Measurements from ENCODE around the gene PDXK.

PDXK gene

DNA sequence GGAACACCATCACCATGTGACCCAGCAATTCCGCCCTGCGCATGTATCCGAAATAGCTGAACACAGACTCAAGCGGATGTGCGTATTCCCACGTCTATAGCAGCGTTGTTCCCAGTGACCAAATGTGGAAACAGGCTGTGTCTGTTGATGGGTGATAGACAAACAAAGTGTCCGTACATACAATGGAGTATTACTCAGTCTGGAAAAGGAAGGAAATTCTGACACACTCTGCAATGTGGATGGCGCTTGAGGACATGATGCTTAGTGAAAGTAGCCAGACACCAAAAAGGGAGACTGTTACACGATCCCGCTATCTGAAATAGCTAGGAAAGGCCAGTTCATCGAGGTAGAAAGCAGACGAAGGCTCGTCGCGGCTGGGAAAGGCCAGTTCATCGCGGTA, 25.8 kb downstream of the PDXK start:
- DNase-seq = no peak

DNA sequence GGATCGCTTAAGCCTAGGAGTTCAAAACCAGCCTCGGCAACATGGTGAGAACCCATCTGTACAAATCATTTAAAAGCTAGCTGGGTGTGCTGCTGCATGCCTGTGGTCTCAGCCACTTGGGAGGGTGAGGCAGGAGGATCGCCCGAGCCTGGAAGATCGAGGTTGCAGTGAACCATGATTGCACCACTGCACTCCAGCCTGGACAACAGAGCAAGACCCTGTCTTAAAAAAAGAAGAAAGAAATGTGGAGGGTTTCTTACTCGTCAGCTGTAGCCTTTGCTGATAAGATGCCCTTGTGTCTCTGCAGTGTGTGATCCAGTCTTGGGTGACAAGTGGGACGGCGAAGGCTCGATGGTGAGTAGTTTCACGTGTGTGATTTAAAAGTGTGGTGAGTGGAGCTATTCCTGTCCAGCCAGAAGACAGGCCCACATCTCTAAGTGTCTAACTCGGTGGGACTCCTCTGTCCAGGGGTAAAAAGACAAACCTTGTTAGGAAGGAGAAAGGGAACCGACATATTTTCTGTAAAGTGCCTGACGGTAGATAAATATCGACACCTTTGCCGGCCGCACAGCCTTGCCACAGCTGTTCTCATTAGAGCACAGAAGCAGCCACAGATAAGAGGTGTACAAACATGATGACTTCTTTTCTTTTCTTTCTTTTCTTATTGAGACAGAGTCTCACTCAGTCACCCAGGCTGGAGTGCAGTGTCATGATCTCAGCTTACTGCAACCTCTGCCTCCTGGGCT, 27.0 kb downstream of the PDXK start:
- no peak for DNase-seq

DNA sequence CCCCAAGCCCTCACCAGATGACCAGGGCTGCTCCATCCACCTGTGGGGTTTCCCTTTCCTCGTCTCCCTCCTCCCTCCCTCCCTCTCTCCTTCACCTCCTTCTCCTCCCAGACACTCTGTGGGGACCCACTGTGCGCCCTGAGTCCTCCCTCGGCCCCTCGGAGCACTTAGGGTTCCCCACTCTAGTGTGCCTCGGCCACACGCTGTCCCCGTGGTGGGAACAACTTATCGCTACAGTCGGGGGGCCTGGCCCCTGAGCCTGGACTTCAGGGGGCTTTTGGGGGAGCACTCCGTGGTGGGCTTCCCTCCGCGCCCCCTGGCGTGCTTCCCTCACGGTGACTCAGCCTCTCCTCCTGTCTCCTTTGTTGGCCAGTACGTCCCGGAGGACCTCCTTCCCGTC, 29.7 kb downstream of the PDXK start:
- DNase-seq = no peak

DNA sequence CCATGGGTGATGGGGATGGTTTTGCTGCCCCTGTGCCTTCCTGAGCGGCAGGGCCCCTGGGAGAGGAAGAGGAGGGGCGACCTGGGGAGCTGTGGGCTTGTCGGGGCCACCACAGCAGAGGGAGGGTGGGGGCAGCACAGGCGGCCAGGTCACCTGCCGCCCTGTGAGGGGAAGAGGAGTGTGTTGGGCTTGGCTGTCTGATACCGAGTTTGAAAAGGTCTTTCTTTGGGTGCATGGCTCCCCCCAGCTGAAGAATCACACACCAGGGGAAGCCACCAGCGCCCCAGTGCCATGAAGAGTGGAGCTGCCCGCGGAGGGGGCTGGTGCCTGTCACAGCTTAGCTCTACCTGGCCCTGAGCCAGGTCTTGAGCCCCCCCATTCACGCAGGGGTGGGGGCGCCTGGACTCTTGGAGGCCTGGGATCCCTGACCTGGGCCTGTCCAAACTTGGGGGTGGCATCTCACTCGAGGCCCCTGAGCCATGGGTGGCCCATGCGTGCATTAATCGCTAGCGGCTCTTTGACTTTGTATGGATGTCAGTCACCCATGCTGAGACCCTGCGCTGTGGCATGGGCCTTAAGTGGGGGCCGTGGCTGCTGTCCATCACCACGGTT, 30.8 kb downstream of the PDXK start:
- DNase-seq = no peak

DNA sequence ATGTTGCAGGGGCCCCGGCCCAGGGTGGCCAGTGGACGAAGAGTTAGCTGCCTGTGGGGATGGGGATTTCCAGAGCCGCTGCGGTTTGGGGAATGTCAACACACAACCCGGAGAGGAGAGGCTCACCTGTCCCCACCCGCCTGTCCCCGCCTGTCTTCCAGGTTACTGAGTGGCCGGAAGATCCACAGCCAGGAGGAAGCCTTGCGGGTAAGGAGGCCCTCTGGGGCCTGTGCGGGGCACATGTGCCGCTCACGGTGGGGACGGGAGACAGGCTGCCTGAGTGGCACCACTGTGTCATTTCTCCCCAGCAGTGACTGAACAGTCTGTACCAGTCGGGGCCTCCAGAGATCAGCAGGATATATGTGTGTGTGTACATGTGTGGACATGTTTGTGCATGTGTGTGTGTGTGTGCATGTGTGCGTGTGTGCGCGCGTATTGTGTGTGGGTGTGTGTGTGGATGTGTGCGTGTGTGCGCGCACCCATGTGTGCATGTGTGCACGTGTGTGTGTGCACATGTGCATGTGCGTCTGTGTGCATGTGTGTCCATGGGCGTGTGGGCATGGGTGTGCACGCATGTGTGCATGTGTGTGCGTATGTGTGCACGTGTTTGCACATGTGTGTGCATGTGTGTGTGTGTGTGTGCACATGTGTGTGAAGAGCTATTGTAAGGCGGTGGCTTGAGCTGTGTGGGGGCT, 31.6 kb downstream of the PDXK start:
- DNase-seq = no peak

DNA sequence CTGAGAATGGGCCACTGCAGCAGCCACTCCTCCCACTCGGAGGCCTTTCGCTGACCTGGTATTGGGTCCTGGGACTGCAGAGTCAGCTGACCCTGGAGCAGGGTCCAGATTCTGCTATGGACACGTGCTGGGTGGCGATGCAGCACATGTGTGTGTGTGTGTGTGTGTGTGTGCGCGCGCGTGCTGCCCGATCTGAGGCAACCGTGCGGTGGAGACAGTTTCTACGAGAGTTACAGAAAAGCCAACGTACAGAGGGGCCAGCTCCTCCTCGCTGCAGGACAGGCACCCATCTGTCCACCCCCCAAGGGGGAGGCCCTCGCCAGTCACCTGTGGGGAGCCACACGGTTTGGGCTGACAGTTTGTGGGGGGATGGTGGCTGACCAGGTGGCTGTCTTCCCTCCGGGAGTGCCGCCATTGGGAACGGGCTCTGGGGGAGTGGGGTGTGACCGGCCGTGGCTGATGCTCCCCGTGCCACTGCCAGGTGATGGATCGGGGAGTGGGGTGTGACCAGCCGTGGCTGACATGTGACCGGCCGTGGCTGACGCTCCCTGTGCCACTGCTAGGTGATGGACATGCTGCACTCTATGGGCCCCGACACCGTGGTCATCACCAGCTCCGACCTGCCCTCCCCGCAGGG, 33.1 kb downstream of the PDXK start:
- DNase-seq = no peak

DNA sequence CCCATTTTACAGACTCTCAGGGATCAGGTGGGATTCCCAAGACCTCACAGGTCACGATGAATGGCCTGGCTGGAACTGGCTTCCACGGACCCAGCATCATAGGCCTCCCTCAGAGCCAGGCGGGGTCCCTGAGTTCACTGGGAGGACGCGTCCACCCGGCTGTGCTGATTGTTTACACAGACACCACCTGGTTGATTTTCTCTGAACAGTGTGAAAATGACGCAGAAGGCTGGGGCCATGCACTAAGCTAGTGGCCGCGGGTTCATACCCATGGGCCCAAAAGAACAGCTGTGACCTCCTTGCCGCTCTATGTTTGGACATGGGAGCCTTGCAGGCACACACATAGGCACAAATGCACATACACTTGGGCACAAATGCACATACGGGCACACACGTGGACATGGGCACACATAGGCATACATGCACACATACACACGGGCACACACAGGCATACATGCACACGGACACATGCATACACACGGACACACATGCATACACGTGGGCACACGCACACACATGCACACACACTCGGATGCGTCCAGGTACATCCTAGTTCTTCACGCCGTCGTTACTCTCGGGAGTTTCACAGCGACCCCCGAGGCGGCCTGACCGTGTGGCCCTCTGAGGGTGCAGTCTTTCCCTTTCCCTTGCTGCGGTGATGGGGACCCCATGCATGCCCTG, 34.0 kb downstream of the PDXK start:
- DNase-seq = no peak

DNA sequence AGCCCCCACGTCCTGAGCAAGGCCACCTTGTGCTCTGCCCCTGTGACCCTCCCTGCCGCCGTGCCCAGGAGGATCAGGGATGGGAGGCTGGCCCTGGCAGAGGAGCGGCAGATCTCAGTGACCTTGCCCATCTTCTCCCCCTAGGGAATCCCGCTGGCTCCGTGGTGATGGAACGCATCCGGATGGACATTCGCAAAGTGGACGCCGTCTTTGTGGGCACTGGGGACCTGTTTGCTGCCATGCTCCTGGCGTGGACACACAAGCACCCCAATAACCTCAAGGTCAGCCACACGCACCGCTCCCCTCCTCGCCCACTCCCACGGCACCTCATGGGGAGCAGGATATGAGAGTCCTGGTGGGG, 34.5 kb downstream of the PDXK start:
- no peak for DNase-seq

DNA sequence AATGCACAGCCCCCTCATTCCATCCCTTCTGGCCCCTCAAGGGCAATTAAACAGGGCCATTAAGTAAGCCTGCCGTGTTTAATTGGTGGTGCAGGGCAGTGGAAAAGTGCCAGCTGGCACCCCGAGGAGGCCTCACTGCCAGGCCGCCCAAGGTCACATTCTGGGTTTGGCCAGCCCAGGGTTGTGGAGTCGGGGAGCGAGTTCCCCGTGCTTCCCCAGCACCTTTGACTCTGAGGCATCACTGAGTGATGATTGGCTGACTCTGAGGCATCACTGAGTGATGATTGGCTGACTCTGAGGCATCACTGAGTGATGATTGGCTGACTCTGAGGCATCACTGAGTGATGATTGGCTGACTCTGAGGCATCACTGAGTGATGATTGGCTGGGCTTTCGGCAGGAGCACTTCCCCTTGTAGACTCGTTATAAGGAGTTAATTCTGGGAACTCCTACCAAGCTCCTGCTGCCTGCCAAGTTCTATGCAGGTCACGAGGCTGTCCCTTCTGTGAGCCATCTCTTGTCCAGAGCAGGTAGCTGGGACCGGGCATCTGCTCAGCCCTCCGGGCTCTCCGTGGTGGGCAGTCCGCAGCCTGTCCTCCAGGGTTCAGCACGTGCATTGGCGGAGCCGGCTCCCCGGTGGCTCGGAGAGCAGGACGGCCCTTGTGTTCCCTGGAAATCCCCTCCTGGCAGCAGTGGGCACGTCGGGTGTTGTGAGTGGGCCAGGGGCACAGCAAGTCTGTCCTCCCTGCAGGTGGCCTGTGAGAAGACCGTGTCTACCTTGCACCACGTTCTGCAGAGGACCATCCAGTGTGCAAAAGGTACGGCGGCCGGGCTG, 36.2 kb downstream of the PDXK start:
- DNase-seq = no peak

DNA sequence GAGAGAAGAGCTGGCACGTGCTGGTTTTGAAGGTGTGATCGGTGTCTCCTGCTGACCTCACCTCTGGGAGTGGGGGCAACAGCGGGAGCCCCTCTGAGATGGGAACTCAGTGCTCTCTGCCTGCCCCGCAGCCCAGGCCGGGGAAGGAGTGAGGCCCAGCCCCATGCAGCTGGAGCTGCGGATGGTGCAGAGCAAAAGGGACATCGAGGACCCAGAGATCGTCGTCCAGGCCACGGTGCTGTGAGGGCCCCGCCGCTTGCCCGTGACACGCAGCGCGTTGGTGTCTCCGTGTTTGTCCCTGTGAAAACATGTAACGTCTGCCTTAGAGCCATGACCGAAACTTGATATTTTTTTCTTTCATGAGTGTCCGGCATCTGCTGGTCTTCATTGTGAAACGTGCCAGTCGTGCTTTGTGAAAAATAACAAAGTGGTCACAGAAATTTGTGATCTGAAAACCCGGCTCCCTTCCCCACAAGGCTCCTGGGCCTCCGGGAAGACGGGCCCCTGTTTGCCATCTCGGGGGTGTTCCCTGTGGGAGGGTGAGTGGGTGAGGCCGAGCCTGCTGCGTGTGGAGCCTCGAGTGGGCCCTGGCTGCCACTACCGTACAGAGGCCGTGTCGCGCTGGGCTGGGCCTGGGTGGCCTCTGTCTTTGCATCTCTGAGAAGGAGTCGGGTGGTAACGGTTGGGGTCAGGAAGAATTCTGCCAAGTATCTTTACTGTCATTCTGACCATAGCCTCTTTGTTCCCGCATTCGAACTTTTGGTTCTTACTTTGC, 37.1 kb downstream of the PDXK start:
- no peak for DNase-seq

DNA sequence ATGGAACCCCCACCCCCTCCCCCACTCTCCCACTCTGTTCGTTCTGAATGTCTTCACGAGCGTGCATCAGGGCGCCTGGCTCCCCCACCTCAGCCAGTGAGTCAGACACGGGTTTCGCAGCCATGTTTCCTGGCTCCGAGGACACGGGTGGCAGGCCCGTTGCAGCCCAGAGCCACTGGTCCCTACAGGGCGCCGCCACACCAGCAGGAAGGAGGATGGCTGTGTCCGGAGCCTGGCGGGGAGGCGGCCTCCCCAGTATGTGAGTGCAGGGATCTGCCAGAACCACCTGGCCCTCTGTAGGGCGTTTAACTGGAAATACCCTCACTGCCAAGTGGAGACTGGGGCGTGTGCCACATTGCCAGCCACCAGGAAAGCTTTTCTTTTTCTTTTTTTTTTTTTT, 38.7 kb downstream of the PDXK start:
- no peak for DNase-seq

DNA sequence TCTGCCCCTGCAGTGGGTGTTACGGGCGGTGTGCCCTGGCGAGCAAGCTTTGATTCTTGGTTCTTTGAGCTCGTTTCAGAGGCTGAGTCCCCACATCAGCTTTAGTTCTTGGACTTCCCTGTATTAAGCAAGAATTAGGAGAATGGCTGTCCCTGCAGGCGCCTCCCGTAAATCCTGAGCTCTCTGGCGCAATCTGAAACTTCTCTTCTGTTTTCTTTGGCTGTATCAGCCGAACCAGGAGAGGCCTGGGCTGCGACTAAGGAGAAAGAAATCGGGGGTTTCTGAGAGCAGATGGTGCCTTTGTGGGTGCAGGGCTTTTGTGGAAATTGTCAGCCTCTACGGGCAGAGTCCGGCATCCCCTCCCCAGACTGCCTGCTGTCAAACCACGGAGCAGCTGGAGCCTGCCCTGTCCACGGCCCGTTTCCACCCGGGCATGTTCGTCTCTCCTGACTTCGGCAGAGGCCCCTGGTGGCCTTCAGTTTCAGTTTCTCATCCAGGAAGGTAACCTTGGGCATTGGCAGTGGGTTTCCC, 39.2 kb downstream of the PDXK start:
- no peak for DNase-seq

DNA sequence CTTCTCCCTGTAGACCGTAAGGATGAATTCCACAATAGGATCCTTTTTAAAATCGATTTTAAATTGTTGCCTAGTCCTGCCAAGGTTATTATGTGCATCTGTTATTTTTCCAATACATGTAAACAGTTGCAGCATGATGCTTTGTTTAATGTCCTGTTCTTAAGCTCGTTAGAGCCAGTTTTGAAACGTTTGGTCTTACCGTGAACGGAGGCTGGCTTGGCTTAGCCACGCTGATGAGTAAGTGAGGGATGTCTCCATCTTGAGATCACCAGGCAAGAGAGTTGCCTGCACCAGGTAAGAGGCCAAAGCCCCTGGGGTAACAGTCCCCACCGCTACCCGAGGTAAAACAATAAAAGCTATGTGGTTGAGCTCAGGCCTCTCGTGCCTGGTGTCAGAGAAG, 39.9 kb downstream of the PDXK start:
- DNase-seq = no peak

DNA sequence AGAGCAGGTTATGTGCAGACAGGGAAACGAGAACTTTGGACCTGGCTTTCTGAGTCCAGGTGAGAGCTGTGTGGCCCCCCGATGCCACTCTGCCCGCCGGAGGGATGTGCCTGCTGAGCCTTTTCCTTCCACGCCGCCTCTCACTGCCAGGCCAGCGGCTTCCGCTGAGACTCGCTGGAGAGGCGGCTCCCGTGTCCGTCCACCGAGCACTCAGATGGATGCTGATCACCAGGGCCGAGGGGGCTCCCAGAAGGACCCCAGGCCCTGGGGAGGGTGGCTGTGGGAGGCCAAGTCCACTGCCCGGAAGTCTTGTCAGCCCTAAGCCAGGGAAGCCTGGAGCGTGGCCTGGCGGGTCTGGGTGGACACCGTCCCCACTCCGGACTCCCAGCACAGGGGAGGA, 40.7 kb downstream of the PDXK start:
- DNase-seq = no peak

DNA sequence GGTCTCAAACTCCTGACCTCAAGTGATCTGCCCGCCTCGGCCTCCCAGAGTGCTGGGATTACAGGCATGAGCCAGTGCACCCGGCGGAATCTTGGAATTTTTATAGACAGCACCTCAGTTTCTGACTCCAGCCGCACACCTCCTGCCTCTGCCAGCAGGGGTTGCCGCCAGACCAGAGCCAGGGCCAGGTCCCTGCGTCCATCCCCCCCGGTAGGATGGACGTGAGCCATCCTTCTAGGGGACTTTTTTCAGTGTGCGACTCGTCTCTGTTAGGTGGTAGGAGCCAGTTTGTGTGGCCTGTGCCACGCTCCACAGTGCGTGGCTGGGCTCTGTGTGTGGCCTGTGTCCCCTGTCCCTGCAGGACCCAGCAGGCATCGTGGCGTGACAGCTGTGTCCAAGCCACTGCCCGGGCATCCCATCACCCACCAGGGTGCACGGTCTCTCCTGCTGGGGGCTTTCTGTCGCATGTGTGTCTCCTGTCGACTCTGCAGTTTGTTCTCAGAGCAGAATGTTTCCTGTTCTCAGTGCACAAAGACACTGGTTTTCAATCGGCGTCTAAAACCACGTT, 41.5 kb downstream of the PDXK start:
- no peak for DNase-seq

DNA sequence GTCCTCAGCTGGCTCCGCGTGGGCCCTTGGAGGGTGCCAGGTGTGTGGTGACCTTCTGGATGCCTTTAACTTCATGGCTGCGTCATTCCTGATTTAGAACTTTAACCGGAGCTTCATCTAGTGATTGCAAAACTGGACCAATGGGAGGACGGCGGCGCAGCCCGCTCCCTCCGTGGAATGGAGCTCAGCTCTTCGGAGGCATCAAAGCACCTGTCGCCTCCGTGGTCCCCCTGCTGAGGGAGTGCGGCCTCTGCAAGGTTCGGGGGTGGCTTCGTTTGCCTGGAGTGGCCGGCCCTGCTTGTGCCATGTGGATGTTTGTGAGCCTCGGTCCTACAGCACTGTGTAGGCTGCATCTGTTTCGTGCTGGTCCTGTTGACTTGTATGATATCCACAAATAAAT, 43.0 kb downstream of the PDXK start:
- DNase-seq = no peak

DNA sequence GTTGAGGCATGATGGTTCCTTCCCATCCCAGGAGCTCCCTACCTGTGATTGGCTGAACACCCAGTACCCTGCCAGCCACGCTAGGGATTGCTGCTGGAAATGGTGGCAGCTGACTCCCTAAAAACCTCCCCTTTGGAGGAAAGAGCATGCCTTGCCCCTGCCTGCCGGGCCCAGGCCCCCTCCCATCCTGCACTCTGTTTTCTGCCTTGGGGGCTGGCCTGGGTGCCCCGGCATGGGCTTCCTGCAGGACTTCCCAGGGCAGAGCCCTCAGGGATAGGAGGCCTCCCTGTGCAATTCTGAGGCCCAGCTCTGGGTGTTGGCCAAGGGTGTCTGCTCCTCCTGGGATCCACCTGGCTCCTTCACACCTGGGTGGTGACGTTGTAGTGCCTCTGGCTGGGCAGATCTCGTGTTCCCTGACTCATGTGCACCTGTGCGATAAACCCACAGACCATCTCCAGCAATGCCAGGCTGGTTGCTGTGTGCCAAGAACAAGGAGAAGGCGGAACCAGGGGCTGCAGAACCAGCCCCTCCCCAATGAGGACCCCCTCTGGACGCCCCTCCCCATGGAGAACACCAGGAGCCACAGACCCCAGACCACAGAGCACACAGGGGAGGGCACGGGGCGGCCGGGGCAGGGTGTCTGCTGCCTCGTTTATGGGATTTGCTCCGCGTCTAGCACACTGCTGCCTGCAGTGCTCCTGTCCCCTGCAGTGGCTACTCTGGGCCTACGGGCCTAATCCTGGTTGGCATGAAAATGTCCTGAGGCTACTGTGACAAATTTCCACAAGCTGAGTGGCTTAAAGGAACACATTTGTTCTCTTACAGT, 43.6 kb downstream of the PDXK start:
- DNase-seq = no peak

DNA sequence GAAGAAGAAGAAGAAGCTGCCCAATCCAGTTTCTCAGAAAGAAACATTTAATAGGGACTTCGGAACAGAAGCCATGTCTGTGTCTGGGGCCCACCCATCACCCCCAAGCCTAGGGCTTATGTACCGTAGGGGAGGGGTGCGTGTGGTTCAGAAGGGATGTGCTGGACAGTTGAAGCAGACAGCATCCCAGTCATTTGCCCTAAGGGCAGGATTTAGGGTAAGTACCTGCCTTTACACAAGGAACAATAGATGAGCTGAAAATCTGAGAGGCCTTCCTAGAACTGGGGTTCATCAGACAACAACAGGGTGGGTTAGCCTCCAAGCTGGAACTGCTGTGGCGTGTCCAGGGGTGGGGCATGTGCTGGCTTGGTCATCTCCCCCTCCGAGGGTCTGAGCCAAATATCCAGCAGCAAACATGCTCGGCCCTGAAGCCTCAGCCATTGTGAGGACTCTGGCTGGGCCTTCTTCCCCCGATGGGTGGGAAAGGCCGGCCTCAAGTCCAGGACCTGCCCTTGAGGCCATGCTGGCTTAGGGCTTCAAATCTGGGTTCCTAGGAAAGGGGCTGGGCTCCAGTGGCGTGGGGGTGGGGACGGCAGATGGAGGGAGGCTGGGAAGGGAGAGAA, 45.1 kb downstream of the PDXK start:
- no peak for DNase-seq

Data from activated T-cell treated with anti-CD3 and anti-CD28 coated beads, Interleukin-2, amount 50 U/mL, for 48 hours (primary cell).